Neural crest cell (in vitro differentiated cells): ENCODE results near the gene CDK5RAP2. TPM values are rescaled to one million over a fixed set of nuclear protein-coding genes. Genes with fewer than 3 reads are reported as not detected.

Experiments used
- DNase-seq: peaks from one replicate; pipeline ENCODE4 v3.0.0; 2021; ENCODE audit warnings: low read depth, mixed read lengths, low spot score
- H3K27ac Mint-ChIP-seq: one replicate; pipeline ENCODE4 v1.8.0; 2021; ENCODE audit warnings: mild to moderate bottlenecking, mixed read lengths; ENCODE audit not compliant: unreplicated experiment
- H3K27me3 Mint-ChIP-seq: 2 replicates; pipeline ENCODE4 v1.8.0; 2021; ENCODE audit warnings: low read depth, mild to moderate bottlenecking, mixed read lengths
- H3K36me3 Mint-ChIP-seq: 2 replicates; pipeline ENCODE4 v1.8.0; 2021; ENCODE audit warnings: low read depth, mild to moderate bottlenecking, mixed read lengths
- H3K4me1 Mint-ChIP-seq: 2 replicates; pipeline ENCODE4 v1.8.0; 2021; ENCODE audit warnings: mixed read lengths
- H3K4me3 Mint-ChIP-seq: one replicate; pipeline ENCODE4 v1.8.0; 2021; ENCODE audit warnings: mild to moderate bottlenecking, mixed read lengths
- H3K9me3 Mint-ChIP-seq: 2 replicates; pipeline ENCODE4 v1.8.0; 2021; ENCODE audit warnings: mixed read lengths
- total RNA-seq: library from RNA; stranded (reverse); gene quantifications from 2 replicates; pipeline ENCODE4 v1.2.1, GENCODE V29; 2021
- TF ChIP-seq, protein P1 (sequence below): fragments of 200-600 bp; sonication (generic); conservative IDR thresholded peaks from 2 replicates; pipeline ENCODE4 v1.5.0; 2021; ENCODE audit warnings: antibody characterized with exemption, mild to moderate bottlenecking

Gene CDK5RAP2
- total RNA-seq, 1 donor from 2014 or later, result 116 TPM

GRCh38 chr9:120423812-120424211, 156.2 kb downstream of the CDK5RAP2 start:
- Mint-ChIP-seq H3K4me1 (peaks cover 11% of the 10 kb centered on the region), H3K4me3 (no peak overlapping the region), H3K27me3 (no peaks in the 10 kb centered on the region), H3K27ac (peak overlapping the region; percentile 69), H3K9me3 (no peaks in the 10 kb centered on the region), H3K36me3 (peaks cover 29% of the 10 kb centered on the region)
- TF ChIP-seq, protein P1, sequence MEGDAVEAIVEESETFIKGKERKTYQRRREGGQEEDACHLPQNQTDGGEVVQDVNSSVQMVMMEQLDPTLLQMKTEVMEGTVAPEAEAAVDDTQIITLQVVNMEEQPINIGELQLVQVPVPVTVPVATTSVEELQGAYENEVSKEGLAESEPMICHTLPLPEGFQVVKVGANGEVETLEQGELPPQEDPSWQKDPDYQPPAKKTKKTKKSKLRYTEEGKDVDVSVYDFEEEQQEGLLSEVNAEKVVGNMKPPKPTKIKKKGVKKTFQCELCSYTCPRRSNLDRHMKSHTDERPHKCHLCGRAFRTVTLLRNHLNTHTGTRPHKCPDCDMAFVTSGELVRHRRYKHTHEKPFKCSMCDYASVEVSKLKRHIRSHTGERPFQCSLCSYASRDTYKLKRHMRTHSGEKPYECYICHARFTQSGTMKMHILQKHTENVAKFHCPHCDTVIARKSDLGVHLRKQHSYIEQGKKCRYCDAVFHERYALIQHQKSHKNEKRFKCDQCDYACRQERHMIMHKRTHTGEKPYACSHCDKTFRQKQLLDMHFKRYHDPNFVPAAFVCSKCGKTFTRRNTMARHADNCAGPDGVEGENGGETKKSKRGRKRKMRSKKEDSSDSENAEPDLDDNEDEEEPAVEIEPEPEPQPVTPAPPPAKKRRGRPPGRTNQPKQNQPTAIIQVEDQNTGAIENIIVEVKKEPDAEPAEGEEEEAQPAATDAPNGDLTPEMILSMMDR, result no peak
- DNase-seq, result no peak

GRCh38 chr9:120421977-120422376, 158.0 kb downstream of the CDK5RAP2 start:
- Mint-ChIP-seq H3K4me1 (peaks cover 11% of the 10 kb centered on the region), H3K4me3 (no peak overlapping the region), H3K27me3 (no peaks in the 10 kb centered on the region), H3K27ac (no peak overlapping the region), H3K9me3 (no peaks in the 10 kb centered on the region), H3K36me3 (peaks cover 34% of the 10 kb centered on the region)
- no peak for DNase-seq
- TF ChIP-seq, protein P1, result no peak

DNA sequence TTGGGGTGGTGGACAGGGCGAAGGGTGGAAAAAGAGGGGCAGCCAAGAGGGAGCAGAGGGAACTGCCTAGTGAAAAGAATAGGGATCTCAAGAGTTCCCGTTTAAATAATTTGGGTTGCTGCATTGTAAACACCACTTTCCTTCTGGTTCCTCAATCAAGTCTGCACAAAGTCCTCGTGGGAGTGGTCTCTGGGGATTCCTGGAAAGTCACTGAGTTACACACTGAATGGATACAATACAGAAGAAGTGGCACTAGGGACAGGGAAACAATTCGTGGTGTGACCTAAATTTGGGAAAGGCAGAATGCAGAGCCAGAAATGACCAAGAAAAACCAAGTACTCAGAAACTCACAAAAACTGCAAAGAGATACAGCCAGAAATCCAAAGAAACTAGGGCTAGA, 161.7 kb downstream of the CDK5RAP2 start:
- H3K9me3 Mint-ChIP-seq, result no peaks in the 10 kb centered on the region
- no peak overlapping the region for H3K4me3 Mint-ChIP-seq
- H3K27ac Mint-ChIP-seq, result no peak overlapping the region
- DNase-seq, result no peak
- peaks cover 22% of the 10 kb centered on the region for H3K4me1 Mint-ChIP-seq
- no peaks in the 10 kb centered on the region for H3K27me3 Mint-ChIP-seq
- peaks cover 22% of the 10 kb centered on the region for H3K36me3 Mint-ChIP-seq
- TF ChIP-seq, protein P1, result no peak

DNA sequence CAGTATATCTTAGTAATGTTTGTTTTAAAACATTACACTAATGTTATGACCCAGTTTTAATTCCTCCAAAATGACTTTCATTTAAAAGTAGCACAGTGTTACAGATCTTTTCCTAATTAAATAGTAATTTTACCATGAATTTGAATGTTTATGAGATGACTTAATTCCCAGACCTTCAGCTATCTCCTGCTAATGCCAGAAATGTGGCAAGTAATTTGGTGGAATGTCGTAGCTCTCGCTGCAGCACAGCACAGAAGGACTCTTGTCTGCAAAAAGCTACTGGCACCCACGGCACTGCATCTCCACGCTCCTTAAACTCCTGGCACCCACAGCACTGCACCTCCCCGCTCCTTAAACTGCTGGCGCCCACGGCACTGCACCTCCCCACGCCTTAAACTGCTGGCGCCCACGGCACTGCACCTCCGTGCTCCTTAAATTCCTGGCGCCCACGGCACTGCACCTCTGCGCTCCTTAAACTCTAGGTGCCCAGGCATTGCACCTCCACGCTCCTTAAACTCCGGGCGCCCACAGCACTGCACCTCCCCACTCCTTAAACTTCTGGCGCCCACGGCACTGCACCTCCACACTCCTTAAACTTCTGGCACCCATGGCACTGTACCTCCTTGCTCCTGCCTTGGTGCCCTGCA, 163.1 kb downstream of the CDK5RAP2 start:
- peaks cover 14% of the 10 kb centered on the region for H3K4me1 Mint-ChIP-seq

DNA sequence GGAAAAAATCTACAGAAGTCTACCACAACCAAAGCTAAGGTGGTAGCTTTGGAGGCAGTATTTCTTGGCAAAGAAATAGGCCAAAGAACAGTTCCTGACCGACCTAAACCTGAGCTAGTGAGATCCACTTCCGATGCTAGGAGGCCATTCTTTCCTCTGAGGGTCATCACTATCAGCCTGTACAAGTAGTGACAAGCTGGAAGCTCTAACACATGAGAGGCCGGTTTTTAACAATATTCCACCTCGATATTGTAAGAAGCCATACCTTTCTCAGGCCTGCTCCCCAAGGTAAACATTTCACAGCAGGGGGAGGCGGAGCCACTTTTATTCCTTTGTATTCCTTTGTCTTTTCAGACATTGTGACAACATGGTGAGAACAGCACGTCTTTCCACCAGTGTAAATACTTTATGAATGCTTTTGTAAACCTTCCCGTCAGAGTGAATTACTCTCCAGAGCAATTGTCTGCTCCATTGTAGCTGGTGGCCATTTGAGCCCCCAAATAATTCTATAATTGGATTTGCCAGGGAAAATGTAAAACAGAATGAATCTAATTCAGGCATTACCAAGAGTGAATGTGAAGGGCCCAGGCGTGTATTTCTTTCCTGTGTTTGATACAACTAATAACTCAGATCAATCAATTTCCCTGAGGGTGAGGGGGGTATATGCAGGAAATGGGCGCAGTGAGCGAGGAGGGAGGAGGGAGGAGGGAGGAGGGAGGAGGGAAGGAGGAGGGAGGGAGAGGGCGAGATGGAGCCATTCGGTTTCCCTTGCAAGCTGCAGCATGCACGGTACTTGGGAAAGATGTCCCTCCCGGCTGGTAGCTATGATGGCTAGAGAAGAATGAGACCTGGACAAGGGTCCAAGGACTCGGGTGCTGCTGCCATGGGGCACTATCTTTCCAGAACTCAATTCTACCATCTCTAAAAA, 166.6 kb downstream of the CDK5RAP2 start:
- no peaks in the 10 kb centered on the region for H3K9me3 Mint-ChIP-seq
- H3K27me3 Mint-ChIP-seq, result no peaks in the 10 kb centered on the region
- no peak for DNase-seq
- peaks cover 12% of the 10 kb centered on the region for H3K4me1 Mint-ChIP-seq
- H3K27ac Mint-ChIP-seq, result no peak overlapping the region
- no peak overlapping the region for H3K4me3 Mint-ChIP-seq
- peaks cover 18% of the 10 kb centered on the region for H3K36me3 Mint-ChIP-seq
- TF ChIP-seq, protein P1, result no peak

More for the DNA sequence above, 163.1 kb downstream of the CDK5RAP2 start:
- Mint-ChIP-seq H3K4me3 (no peak overlapping the region), H3K36me3 (peaks cover 22% of the 10 kb centered on the region), H3K9me3 (no peaks in the 10 kb centered on the region), H3K27ac (peak overlapping the region; percentile 21), H3K27me3 (no peaks in the 10 kb centered on the region)
- DNase-seq, result no peak
- TF ChIP-seq, protein P1, result no peak
